GM18505 (cell line): ENCODE results near the gene CNEP1R1.

ENCODE experiments used
- ATAC-seq: cut with Tn5 transposase; IDR thresholded peaks from one replicate; pipeline ENCODE4 v1.9.1; 2021; ENCODE audit not compliant: unreplicated experiment
- POLR2A ChIP-seq: IDR thresholded peaks from 4 replicates; pipeline ENCODE4 v1.6.1; 2011; ENCODE audit warnings: borderline replicate concordance; ENCODE audit not compliant: insufficient read depth, insufficient read length; ENCODE audit errors: extremely low read depth

CNEP1R1 gene

DNA sequence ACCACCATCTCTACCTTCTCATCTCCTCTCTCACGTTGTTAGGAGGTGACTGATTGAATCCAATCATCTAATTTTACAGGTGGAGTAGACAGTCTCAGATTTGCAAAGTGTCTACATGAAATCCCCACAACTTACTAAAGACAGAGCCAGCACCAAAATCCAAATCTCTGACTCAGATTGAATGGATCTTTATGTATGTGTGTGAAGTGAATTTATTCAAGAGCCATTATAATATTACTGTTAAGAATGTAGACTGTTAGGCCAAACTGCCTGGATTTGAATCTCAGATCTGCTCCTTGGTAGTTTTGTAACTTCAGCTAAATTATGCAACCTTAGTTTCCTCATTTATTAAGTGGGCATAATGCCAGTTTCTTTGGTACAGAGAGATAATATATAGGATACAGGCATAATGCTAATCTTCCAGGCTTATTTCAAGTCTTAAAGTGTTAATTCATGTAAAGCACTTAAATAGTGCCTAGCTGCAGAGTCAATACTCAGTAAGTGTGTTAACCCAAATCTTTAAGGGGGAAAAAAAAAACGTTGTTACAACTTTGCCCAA is 12.7 kb downstream of the CNEP1R1 start:
- TF ChIP-seq POLR2A = no peak
- ATAC-seq = no peak

DNA sequence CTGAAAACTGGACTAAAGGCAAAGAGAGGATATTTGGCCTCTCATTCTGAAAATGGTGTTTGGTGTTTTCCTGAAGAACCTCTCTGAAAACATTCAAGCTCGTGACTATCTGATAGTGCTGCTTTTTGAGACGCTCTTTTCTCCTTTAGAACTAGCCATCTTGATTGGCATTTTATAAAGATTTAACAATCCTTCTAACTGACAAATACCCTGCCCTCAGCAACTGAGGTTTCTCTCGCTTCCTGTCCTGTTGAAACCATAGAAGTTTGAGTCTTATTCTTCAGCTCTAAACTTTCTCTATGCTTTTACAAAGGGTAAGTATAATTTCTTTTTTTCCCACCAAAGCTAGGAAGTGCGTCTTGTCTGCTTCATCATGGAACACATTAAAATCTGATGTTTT is 13.3 kb downstream of the CNEP1R1 start:
- no peak for ATAC-seq
- TF ChIP-seq POLR2A = no peak

DNA sequence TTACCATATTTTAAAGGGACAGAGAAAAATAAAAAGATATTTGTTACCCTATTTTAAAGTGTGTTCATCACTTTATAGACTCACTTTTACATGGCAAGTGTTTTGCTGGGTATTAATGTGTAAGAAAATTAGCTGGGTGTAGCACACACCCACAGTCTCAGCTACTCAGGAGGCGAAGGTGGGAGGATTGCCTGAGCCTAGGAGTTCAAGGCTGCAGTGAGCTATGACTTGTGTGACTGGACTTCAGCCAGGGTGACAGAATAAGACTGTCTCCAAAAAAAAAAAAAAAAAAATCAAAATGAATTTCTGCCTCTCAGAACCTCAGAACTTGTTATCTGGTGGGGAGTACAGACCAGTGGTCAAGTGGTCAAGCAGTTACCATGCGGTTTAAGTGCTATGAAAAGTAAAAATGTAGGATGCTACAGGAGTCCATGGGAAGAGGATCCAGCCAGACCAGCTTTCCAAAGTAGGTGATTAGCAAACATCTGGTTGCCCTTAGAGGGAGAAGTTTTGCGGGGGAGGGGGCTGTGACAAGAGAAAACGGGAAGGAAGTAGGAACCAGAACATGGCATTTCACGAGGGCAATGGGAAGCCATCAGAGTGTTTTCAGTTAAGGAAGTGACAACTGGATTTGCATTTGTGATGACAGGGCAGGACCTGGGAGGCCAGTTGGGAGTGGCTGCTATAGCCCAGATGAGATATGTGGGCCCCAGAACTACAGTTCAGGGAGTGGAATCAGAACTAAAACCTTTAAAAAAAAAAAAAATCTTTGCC is 13.9 kb downstream of the CNEP1R1 start:
- no peak for ATAC-seq
- no peak for TF ChIP-seq POLR2A

DNA sequence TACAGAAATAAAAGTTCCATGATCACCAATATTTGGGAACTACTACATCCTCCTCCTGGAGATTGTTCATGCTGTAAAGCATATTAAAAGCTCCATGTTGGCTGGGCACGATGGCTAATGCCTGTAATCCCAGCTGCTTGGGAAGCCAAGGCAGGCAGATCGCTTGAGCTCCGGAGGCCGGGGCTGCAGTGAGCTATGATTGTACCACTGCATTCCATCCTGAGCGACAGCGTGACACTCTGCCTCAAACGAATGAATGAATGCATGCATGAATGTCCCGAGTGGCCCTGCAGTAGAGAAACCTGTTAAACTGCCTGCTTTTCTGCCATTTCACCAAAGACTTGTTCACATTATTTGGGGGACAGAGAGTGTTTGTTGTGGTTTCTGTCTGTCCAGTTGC is 15.0 kb downstream of the CNEP1R1 start:
- TF ChIP-seq POLR2A = no peak
- no peak for ATAC-seq

DNA sequence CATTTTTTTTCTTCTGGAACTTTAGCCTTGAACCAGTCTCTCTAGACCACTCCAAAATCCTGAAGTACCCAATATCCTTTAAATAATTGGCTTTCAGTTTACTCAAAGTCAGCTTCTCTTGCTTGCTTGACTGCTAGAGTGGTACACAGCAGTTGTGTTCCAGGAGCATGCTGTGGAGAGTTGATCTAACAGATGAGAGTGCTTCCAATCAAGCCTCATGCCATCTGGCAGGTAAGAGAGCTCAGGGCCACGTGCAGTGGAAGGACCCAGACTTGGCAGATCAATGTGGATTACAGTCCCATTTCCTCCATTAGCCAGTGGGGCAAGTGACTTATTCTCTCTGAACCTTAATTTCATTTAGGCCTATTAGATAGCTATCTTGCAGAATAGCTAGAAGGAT is 15.7 kb downstream of the CNEP1R1 start:
- no peak for ATAC-seq
- no peak for TF ChIP-seq POLR2A

DNA sequence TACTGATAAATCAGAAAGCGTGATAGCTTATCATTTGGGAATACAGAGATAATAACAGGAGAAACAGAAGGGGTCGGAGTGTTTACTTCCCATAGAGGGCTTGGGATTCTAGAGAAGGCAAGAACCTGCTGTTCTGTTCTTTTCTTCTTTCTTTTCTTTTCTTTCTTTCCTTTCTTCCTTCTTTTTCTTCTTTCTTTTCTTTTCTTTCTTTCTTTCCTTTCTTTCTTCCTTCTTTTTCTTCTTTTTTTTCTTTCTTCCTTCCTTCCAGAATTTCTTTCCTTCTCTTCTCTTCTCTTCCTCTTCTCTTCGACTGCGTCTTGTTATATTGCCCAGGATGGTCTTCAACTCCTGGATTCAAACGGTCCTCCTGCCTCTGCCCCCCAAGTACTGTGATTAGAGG is 18.3 kb downstream of the CNEP1R1 start:
- no peak for TF ChIP-seq POLR2A
- no peak for ATAC-seq

DNA sequence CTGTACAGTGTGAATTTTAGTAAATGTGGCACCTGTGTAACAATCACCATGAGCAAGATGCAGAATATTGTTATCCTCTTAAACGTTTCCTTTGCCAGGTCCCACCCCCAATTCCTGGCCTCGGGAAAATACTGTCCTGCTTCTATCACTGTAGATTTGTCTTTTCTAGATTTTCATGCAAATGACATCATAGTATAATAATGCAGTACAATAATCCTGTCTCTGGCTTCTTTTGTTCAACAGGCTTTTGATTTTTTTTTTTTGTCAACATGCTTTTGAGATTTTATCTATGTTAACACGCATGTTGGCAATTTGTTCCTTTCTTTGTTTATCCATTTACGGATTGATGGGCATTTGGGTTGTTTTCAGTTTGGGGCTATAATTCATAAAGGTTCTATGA is 20.4 kb downstream of the CNEP1R1 start:
- no peak for ATAC-seq
- no peak for TF ChIP-seq POLR2A

DNA sequence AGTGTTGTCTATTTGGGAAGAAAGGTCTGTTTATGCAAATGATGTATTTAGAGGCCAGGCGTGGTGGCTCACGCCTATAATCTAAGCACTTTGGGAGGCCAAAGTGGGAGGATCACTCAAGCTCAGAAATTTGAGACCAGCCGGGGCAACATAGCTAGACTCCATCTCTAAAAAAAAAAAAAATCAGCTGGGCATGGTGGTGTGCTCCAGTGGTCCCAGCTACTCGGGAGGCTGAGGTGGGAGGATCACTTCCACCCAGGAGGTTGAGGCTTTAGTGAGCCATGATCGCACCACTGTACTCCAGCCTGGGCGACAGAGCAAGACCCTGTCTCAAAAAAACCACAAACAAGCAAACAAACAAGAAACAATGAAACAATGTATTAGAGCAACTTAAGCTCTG is 21.8 kb downstream of the CNEP1R1 start:
- no peak for TF ChIP-seq POLR2A
- ATAC-seq = no peak

DNA sequence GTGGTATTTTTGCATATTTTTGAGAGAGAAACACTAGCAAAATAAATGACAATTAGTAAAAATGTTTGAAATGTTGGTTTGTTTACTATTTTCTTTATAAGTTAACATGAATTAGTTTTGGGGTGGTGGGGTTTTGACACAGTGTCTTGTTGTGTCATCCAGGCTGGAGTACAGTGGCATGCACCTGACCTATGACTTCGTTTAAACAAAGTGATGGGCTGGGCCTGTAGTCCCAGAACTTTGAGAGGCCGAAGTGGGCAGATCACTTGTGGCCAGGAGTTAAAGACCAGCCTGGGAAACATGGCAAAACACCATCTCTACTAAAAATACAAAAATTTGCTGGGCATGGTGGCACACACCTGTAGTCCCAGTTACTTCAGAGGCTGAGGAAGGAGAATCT is 22.8 kb downstream of the CNEP1R1 start:
- no peak for ATAC-seq
- TF ChIP-seq POLR2A = no peak

DNA sequence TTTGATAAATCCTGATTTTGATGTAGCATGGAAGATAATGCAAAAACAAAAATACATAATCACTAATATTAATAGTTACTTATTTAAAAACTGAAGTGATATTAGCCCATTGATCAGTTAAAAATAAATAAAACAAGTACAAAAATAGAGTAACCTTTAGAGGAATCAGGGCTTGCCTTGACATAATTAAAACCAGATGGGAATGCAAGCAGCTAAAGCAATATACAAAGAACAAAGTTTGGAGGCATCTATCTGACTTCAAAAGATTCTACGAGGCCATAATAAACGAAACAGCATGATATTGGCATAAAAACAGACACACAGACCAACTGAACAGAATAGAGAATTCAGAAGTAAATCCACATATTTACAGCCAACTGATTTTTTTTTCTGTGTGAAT is 25.8 kb downstream of the CNEP1R1 start:
- no peak for TF ChIP-seq POLR2A
- ATAC-seq = no peak

DNA sequence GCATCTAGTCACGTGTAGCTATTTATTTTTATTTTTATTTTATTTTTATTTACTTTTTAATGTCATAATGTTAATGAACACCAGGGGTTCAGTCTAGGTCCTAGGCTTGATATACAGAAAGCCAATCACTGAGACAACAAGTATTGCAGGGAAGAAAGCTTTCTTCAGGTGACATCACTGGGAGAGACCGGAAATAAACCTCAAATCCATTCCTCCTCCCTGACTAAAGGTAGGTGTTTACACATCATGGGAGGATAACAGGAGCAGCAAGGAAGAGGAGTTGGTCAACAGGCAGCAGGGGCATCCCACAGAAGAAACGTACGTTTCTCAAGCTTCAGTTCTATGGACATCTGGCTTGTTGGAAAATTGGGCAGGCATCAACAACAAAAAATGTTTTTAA is 31.2 kb downstream of the CNEP1R1 start:
- ATAC-seq = no peak
- no peak for TF ChIP-seq POLR2A

DNA sequence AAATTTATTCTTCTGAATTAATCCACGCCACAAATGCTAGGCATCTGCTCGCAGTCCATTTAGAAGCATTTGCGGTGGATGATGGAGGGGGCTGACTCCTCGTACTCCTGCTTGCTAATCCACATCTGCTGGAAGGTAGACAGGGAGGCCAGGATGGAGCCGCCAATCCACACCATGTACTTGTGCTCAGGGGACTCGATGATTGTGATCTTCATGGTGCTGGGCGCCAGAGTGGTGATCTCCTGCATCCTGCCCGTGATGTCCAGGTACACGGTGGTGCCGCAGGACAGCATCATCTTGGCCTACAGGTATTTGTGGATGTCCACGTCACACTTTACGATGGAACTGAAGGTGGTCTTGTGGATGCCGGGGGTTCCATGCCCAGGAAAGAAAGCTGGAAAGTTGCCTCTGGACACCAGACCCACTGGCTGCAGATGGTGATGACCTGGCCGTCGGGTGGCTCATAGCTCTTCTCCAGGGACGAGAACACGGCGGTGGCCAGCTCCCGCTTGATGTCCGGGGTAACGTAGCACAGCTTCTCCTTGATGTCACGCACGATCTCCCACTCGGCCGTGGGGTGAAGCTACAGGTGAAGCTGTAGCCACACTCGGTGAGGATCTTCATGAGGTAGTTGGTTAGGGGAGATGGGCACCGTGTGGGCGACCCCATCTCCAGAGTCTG is 33.2 kb downstream of the CNEP1R1 start:
- ATAC-seq = no peak
- no peak for TF ChIP-seq POLR2A

DNA sequence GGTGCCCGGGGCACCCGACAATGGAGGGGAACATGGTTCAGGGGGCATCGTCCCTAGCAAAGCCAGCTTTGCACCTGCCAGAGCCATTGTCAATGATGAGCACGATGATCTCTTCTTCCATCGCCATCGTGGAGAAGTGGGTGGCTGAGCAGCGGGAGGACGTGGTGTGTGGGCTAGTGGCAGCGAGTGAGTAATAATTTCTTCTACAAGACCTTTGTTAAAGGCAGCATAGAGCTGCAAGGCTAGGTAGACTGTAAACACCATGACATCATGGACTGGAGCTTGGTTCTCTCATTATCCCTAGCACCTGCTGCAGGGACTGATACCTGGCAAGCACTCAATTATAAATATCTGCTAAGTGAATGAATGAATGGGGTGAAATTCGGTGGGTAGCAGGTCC is 34.1 kb downstream of the CNEP1R1 start:
- no peak for ATAC-seq

DNA sequence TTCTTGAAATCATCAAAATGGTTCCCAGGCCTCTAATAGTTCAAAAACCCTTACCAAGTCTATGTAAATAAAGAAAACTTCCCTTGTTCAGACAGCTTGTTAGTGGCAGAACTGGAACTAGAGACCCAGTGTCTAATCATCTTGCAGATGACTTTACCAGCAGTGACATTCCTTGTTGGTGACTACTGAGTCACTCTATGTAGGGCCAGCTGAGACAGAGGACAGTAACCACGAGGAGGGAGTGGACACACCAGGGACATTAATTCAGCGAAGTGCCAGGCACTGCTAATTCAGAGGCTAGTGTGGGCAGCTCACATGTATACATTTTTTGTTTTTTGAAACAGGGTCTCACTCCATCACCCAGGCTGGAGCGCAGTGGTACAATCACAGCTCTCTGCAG is 34.6 kb downstream of the CNEP1R1 start:
- TF ChIP-seq POLR2A = no peak
- ATAC-seq = no peak

More for the DNA sequence above, 34.1 kb downstream of the CNEP1R1 start:
- TF ChIP-seq POLR2A = no peak
